Measurements from ENCODE around the gene PRKAR1B.

PRKAR1B gene

GRCh38 chr7:742791-743190, 15.7 kb upstream of the PRKAR1B start:
- ChIA-PET CTCF (interaction anchor here (0.7 to 1.0 kb wide), 3 partner anchors 11 to 576 kb away, joined by 3 to 5 read pairs (median 3); no protein-coding TSS in a partner anchor), POLR2A (ENCODE audit: low non-redundant PET) (interaction anchor here (0.6 kb wide), 1 partner anchor 20 kb away, joined by 3 read pairs; no protein-coding TSS in a partner anchor)
- no peak for DNase-seq (ENCODE audit: low spot score)
- peak overlapping the region; percentile 63 for H3K27ac ChIP-seq
- TF ChIP-seq CTCF (conservative IDR thresholded peaks at IDR 0.05; ENCODE audit: low read depth), result no peak

GRCh38 chr7:741850-742249, 14.8 kb upstream of the PRKAR1B start:
- DNase-seq (ENCODE audit: low spot score), result no peak
- POLR2A ChIA-PET (ENCODE audit: low non-redundant PET), result no interaction called here
- no peak for TF ChIP-seq CTCF (conservative IDR thresholded peaks at IDR 0.05; ENCODE audit: low read depth)
- CTCF ChIA-PET, result interaction anchor here (1.0 kb wide), 1 partner anchor 409 kb away, joined by 3 read pairs; no protein-coding TSS in a partner anchor
- H3K27ac ChIP-seq, result no peak overlapping the region

GRCh38 chr7:741191-741671, 14.2 kb upstream of the PRKAR1B start:
- ChIA-PET CTCF (no interaction called here), POLR2A (ENCODE audit: low non-redundant PET) (no interaction called here)
- H3K27ac ChIP-seq, result no peak overlapping the region
- no peak for DNase-seq (ENCODE audit: low spot score)
- no peak for TF ChIP-seq CTCF (conservative IDR thresholded peaks at IDR 0.05; ENCODE audit: low read depth)

GRCh38 chr7:739983-740942, 13.2 kb upstream of the PRKAR1B start:
- TF ChIP-seq CTCF (conservative IDR thresholded peaks at IDR 0.05; ENCODE audit: low read depth), result no peak
- ChIA-PET POLR2A (ENCODE audit: low non-redundant PET) (no interaction called here), CTCF (interaction anchor here (0.6 kb wide), 1 partner anchor 420 kb away, joined by 3 read pairs; no protein-coding TSS in a partner anchor)
- no peak for DNase-seq (ENCODE audit: low spot score)
- H3K27ac ChIP-seq, result no peak overlapping the region

GRCh38 chr7:739455-739982, 12.4 kb upstream of the PRKAR1B start:
- TF ChIP-seq CTCF (conservative IDR thresholded peaks at IDR 0.05; ENCODE audit: low read depth), result no peak
- ChIA-PET CTCF (interaction anchor here (0.6 kb wide), 1 partner anchor 419 kb away, joined by 3 read pairs; no protein-coding TSS in a partner anchor), POLR2A (ENCODE audit: low non-redundant PET) (no interaction called here)
- no peak overlapping the region for H3K27ac ChIP-seq
- DNase-seq (ENCODE audit: low spot score), result no peak

GRCh38 chr7:738723-739454, 11.8 kb upstream of the PRKAR1B start:
- TF ChIP-seq CTCF (conservative IDR thresholded peaks at IDR 0.05; ENCODE audit: low read depth), result no peak
- CTCF ChIA-PET, result no interaction called here

More at GRCh38 chr7:738723-739454, 11.8 kb upstream of the PRKAR1B start:
- POLR2A ChIA-PET (ENCODE audit: low non-redundant PET), result no interaction called here
- no peak overlapping the region for H3K27ac ChIP-seq
- no peak for DNase-seq (ENCODE audit: low spot score)

All from RWPE1 (cell line).